HT-29 (cell line): ENCODE results near the gene FANCC. TPM values are rescaled to one million over a fixed set of nuclear protein-coding genes. Genes with fewer than 3 reads are reported as not detected.

Source experiments
- DNase-seq: peaks from one replicate; pipeline ENCODE4 v3.0.0-alpha.2; 2015; ENCODE audit warnings: low spot score
- total RNA-seq: library from RNA; depleted of rRNA; stranded (reverse); fragments of >200 nt; shearing (Covaris generic); gene quantifications from 2 replicates; pipeline ENCODE4 v1.2.3, GENCODE V29; 2014

Gene FANCC
- total RNA-seq, 1 experiment from 2014 or later, result 10.6 TPM

DNA sequence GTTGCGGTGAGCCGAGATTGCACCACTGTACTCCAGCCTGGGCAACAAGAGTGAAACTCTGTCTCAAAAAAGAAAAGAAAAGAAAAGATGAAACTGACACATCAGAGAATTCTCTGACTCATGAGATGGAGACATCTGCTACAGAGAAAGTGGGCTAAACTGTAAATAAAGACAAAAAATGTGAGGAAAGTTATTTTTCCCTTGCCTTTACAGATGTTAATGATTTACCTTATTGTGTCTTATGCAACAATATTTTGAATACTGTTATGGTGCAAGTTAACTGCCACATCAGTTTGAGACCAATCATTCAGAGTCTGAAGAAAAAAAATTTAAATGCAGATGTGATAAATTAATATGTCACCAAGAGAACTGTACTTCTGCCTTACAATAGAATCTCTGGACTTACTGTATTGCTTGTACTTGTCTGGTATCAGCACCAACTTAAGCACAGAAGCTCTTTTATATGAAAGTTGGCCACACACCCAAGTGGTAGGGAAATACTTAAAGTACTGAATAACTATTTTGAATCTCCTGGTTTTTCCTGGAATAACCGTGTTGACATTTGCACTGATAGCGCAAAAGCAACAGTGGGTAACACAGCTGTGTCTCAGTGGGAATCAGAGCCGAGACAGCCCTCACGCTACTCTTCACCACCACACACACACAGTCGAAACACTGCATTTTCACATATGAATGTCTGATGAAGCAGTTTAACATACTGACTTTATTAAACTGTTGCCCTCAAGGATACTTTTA is 169.9 kb downstream of the FANCC start:
- DNase-seq, result no peak

DNA sequence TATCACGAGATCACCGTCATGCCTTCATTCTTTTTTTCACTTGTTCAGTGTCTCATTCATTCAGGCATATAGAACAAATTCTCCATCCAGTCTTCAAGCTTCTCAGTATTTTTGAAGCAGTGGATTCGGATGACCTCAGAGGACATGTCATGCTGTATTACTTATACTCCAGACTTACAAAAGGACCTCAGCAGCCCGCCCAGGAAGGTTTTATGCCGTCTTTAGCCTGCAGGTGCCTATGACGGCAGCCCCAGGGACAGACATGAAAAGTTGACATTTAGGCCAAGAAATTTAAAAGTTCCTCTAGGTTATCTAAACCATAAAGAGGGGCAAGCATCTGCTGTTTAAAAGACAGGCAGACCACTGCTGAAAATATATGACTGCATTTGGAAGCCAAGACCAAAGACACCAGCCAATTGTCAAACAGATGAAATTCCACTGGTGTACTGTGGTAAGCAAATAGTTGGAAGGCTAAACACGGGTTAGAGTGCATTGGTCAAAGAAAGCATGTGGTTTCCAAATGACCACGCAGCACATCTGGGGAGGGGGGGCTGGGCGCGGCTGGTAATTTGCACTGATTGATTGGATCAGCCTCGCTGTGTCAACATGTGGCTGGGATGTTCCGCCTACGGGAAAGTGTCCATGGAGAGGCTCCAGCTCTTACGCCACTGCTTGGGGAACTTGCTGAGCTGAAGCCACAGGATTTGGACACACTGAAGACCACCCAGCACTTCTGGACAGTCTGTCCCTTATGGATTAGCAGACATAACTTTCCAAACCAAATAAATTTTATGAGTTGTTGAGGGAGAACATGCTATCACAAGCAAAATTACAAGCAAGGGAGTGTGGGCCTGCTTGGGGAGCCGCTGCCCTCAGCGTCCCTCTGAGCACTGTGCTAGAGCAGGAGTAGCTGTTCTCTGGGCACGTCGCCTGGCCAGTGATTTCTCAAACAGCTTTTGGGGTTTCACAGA is 173.6 kb downstream of the FANCC start:
- DNase-seq, result no peak

DNA sequence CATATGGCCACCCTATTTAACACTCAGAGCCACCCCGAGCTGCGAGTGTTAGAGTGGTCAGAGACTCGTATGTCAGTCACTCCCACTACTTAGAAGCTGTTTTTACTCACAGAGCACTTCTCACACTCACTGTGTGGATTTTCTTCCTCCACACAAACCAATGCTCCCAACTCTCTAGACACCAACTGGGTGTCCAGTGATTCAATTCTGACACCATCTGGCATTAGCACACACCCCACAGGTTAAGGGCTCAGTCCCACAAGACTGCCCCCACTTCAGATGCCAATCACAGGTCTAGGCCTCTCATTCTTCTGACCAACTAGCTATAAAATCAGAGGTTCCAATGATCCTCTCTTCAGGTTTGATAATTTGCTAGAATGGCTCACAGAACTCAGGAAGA is 174.8 kb downstream of the FANCC start:
- no peak for DNase-seq

DNA sequence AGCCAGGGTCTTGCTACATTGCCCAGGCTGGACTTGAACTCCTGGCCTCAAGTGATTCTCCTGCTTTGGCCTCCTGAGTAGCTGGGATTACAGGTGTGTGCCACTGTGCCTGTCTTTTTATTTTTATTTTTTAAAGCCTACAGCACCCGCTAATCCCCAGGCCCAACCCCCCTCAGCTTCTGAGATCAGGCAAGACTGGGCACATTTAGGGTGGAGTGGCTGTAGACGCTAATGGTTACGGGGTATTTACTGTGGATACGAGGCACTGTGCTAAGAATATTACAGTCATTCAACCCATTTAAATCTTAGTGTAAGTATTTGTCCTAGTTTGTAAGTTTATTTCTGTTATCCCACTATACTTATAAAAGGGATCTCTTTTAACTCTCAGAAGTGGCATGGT is 175.2 kb downstream of the FANCC start:
- no peak for DNase-seq

DNA sequence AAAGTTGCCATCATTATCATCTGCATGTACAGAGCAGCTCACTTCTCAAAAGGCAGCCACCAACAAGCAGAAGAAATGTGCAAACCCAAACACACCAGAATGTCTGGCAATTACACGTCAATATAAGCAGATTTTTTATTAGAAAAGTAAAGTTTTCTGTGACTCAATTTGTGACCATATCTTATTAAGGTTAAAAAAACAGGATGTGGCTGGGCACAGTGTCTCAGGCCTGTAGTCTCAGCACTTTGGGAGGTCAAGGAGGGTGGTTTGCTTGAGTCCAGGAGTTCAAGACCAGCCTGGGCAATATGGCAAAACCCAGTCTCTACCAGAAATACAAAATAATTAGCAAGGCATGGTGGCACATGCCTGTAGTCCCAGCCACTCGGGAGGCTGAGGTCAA is 176.7 kb downstream of the FANCC start:
- no peak for DNase-seq

DNA sequence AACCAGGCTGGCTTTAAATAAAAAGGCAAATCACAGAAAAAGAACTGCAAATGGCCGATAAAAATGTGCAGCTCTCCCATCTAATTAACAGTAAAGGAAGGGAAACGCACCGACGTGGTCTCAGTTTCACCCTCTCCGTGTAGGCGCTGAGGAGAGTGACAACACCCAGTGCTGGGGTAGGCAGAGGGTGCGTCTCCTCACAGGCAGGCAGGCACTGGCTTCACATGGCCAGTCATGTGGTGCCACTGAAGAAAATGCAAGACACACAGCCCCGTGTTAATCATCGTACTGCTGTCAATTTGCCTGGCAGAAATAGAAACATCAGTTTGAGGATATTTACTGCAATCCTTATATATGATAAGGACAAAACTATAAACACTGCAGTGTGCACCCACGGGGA is 178.4 kb downstream of the FANCC start:
- no peak for DNase-seq

DNA sequence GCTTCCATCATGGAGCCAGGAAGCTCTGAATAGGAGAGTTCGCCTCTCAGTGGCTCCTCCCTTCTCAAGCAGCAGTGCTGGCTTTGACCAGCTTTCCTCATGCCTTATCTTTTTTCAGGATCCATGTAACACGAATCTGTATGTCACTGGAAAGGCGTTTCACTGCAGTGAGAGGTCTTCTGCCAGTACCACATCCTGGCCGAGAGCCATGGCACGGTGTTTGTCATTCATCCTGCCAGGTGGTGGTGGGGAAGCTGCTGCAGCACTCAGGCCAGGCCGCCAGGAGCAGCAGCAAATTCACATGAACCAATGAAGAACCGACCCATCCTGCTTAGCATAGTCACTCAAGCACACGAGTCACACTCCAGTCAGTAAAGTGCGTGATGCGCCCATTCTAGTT is 179.0 kb downstream of the FANCC start:
- DNase-seq, result no peak

DNA sequence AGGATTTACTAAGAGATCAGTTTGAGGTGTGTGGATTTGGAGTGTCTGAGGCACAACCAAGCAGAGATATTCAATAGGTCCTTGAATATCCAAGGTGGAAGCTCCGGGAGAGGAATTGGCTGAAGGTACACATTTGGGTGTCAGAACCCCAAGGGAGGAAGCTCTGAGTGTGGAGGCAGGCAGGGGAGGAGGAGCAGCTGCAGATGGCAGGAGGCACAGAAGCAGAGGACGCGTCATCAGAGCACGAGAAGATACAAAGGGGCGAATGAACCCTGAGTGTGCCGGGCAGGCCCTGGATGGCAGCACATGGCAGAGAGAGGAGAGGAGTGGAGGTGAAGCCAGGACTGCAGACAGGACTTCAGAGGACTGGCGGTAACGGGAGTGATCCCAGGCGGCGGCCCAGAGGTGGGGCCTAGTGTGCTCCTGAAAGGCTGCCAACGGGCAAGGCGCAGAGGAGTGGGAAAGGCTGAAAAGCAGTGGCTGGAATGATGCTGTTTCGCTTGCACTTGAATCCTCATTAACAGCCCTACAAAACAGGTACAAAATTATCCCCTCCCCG is 179.8 kb downstream of the FANCC start:
- DNase-seq, result no peak

DNA sequence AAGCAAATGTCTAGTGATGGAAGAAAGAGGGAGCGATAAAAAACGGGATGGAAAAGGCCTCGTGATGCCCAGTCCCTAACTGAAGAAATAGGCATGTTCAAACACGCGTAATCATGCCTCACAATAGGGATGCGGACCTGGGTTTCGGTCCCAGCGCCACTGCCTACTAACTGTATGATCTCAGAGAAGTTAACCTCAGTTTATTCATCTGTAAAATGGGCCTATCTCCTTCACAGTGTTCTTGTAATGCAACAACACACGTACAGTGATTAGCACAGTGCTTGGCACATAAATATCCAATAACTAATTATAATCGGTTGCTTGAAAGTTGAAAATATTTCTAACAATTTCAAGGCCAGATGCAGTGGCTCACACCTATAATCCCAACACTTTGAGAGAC is 181.8 kb downstream of the FANCC start:
- no peak for DNase-seq

DNA sequence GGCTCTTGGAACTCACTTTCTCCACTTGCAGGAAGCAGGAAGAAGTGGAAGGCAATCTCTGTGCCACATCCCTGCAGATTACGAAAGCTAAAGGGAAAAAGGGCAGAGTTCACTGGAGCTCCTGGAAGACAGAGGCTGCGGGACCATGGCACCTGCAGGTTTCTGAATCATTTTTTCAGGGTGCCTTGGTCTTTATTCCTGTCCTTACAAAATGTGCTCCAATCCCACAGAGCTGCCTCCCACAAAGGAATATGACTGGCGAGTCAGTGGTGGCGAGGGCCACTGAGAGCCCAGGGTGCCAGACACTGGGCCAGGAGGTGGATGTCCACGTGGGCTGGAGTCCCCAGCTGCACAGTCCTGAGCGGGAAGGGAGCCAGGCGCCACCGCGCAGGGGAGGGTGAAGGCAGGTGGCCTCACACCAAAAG is 183.0 kb downstream of the FANCC start:
- DNase-seq, result peak; percentile 47

DNA sequence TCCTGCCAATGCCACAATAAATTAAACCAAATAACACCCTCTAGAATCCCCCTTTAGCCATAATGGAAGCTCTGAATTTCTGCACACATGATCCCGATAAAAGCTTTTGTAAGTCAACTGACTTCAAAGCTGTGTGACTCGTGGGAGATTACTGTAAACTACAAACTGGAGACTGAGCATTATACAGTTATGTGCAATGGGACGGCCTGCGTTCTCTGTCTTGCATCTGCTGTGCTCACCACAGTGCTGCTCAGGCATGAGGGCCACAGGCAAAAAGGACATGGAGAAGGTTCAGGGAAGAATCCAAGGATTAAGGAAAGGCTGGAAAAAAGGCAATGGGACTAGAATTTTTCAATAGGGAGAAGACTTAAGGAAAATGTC is 184.2 kb downstream of the FANCC start:
- DNase-seq, result no peak

DNA sequence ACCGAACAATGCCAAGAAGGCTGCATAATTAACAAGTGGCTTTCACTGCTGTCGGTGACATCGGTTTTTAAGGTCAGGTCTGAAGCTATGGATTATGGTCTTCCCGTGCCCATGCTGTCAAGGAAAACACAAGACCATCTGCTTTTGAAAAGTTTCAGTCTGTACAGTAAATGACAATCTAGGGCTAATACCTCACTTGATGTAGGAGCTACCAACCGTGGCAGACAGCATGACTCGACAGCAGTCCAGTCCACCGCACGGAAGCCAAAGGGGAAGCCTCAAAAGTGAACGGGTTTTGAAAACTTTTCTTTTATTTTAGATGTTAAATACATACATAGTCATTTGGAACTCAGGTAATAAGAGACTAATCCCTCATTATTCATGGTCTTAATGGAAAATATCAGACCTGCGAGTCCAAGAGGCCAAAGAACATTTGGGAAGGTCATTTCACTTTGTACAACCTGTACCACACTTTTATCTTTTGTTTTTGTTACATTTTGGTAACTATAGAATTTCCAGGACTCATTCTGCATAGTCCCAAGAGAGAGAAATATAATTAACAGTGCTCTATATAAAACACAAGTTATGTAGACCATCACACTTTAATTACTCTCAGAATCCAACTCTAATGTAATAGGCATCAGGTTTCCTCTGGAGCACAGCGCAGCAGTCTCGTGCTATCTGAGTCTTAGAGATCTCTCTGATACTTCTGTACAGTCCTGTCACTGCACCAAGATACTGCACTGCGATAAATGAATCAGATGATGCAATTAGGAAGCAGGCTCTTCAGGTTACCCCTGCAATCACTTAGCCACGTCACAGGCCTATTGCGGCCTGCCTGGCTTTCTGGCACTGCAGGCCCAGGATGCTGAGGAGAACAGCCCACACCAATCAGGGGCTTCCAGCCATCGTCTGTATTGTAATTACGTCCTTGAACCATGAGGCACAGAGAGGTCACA is 184.9 kb downstream of the FANCC start:
- DNase-seq, result no peak

DNA sequence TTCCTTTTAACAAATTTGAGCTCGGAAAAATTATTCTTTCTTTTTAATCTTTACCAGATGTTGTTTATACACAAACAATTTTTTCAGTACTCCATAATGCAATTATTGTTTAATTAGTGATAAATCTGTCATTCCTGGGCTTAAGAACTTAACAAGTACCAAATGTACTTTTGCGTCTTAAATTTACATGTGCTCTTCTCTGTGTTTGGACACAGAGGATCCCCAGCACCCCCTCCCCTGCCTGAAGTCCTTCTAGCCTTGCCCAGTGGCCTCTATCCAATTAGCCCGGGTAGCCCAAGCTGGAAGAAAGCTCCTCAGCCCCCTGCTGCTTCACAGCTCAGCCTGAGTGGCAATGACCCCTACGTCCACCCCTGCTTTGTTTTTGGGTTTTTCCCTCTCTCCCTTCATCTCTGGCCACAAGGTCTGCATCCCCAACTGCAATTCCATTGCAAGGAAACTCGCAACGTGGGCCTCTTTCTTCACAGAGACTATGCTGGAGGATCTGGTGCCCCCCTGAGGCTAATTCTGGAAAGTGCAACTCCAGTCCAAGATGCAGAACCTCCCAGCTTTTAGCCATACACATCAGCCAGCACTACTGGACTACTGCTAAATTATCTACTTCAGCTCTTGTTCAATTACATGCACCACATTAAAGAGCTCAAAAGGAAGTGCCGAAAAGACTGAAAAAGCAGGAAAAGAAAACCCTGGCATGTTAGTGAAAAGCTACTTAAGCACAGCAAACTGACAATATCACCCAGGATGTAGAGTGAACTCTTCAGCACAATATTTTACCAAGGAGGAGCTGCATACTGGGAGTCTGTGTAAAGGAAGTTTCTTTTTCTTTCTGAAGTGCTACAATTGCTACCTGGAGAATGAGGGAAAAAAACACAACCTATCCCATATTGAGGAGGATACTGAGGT is 186.2 kb downstream of the FANCC start:
- DNase-seq, result peak; percentile 76

DNA sequence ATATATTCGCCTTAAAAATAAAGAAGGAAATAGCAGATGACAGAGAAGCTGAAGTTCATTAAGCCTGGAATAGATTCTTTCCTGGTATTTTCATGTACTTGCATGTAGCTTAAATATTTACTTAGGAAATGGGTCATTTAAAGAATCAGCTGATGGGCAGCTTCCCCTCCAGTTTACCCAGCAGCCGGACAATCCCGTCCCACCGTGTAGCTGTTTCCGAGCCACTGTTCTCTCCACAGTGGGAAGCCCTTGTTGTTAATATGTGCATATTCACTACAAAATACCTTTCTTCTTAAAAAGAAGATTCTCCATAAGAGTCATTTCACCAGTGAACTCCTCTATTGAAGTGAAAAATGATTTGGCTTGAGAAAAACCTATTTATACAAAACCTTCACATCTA is 187.0 kb downstream of the FANCC start:
- no peak for DNase-seq

DNA sequence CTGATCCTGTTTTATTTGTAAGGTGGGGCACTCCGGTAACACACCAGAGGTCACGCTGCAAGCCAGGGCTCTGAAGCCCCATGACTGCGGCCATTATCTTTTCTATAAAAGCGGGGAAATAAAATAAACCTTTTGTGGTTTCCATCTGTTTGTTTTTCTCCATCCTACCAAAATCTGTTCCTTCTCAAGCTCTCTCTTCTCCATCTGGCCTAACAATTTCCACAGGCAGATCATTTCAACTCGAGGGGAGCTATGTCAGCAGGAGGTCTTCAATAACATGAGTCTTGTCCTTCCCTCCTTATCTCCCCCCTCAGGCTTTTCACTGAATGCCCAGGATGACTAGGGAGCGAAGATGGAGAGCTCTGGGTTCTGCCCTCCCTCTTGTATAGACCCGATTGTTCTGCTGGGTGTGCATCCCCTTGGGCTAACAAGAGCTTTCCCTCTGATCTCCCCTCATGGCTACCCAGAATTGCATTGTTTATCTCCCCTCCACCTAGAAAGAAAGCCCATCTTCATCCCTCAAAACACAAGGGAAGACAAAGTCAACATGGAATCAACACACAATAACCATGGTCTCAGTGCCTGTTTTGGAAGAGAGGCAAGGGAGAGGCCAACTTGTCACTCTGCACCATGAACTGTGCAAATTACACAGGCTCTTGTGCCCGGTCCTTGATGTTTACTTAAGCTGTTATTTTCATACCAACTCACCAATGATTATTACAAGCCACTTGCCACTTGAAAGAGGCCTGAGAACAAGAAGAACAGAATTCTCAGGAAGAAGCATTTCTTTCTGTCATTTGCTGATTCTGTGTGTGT is 187.8 kb downstream of the FANCC start:
- no peak for DNase-seq

DNA sequence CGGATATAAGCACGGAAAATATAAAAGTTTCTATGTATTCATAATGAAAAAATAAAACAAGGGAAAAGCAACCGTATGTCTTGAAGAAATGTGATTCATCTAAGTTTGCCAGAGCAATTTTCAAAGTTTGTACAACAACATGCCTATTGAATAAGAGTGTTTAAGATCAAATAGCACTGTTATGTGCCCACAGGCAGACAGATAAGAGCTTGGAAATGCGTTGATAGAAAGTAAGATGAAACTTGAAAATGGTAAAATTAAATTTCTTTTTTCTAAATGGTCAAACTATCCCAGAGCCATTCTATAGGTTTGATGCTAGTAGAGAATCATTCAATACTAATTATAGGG is 189.4 kb downstream of the FANCC start:
- DNase-seq, result no peak

DNA sequence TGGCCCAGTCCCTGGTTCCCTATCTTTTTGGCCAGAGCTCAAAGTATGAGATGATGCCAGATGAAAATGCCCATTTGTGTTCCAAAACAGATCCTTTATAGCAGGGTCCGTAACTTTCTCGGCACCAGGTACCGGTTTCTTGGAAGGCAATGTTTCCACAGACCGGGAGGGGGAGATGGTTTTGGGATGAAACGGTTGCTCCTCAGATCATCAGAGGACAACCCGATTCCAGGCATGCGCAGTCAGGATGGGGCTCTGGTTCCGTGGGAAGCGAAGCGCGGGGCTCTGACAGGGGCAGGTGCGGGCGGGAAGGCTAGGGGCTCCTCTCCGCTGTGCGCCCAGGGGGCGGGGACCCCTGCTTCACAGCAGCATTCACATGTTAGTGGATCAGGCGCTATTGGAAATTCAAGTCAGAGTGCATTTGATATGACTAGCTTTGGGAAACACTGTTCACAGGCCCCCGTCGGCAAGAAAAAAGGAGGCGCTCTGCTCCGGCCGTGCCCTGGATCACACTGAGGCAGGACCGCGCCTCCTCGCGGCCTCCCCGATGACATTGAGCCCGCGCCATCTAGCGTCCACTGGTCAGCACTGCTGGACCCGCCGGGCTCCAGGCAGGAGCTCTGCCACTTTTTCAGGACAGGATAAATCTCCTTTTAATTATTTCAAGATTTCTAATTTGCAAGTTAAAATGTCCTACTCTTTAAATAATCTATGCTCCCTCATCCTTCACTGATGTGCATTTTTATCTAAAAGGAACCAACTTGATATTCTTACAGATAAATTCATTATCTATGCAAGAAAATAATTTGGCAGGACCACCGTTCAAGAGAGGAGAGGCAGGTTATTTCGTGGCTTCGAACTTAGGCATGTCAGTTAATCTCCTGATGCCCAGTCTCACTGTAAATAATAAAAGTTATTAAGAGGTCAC is 190.0 kb downstream of the FANCC start:
- DNase-seq, result peak; percentile 81

DNA sequence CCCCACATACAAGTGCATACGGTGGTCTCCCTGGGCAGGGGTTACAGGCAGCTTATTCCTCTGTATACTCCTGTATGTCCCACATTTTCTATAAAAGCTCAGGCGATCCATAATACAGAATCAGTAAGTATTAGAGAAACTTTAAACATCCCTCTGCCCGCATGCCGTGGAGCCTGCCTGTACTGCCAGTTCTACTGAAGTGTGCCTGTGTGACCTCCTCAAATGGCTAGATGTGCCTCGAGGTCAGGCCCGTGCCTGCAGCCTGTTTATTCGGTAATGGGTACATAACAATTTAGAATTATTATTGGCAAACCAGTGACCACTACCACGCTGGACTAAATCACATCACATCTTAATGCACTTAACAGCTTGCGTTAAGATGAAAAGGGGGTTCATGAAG is 190.8 kb downstream of the FANCC start:
- no peak for DNase-seq
